Testis (tissue), 3 donors: ENCODE measurements around the gene MYOD1. TPM values are rescaled to one million over a fixed set of nuclear protein-coding genes. Genes with fewer than 3 reads are reported as not detected.

ENCODE experiments used
- DNase-seq: peaks from one replicate; pipeline ENCODE4 v3.0.0-alpha.2; 2019
- H3K27ac ChIP-seq, 2 donors: fragments of 200-600 bp; sonication (generic); one replicate each; pipeline ENCODE4 v1.5.1; 2019
- H3K27me3 ChIP-seq: fragments of 200-600 bp; sonication (generic); one replicate; pipeline ENCODE4 v1.5.1; 2019
- H3K36me3 ChIP-seq: fragments of 200-600 bp; sonication (generic); one replicate; pipeline ENCODE4 v1.5.1; 2017; ENCODE audit warnings: low read depth; ENCODE audit errors: missing control alignments
- H3K4me1 ChIP-seq: fragments of 200-600 bp; sonication (generic); one replicate; pipeline ENCODE4 v1.5.1; 2019
- H3K4me3 ChIP-seq, 2 donors: fragments of 200-600 bp; sonication (generic); one replicate each; pipeline ENCODE4 v1.5.1; 2017 to 2019
- H3K9me3 ChIP-seq: fragments of 200-600 bp; sonication (generic); one replicate; pipeline ENCODE4 v1.5.1; 2017
- POLR2A ChIP-seq: fragments of 450-650 bp; IDR thresholded peaks from one replicate; pipeline ENCODE4 v1.6.1; 2017; ENCODE audit warnings: antibody characterized with exemption, mild to moderate bottlenecking, moderate library complexity
- WGBS, 2 donors: methylation state at CpG; one replicate each; pipeline ENCODE4 v1.1.5; 2018; 5-methylcytosine and 5-hydroxymethylcytosine counted together
- intact Hi-C: fragments of 100-400 bp; cut with DNase I; formaldehyde crosslinking; loops from one replicate; pipeline ENCODE4 v1.15.1; 2023; ENCODE audit warnings: low total_unique reads
- polyA plus RNA-seq: library from polyadenylated mRNA; stranded (reverse); fragments of 350-450 nt; fragmentation: Illumina TruSeq; extraction: RNeasy Lipid Tissue Mini Kit (QIAGEN cat#74804); gene quantifications from one replicate; pipeline ENCODE4 v1.2.3, GENCODE V29; 2014; ENCODE audit warnings: low read depth, low replicate concordance; ENCODE audit not compliant: insufficient read depth
- total RNA-seq, 2 donors: library from RNA; depleted of rRNA; stranded (reverse); fragments of >200 nt; gene quantifications; one replicate each; pipeline ENCODE4 v1.2.3, GENCODE V29; 2016
- TF ChIP-seq, protein P1 (sequence below), 3 experiments: fragments of 450-650 bp in 2 of 3; fragments of 200-600 bp in 1 of 3; sonication (generic) in 1 of 3; IDR thresholded peaks; one replicate each; pipeline ENCODE4 v1.5.1; 2016 to 2019; ENCODE audit warnings: antibody characterized with exemption in 3 of 3, mild to moderate bottlenecking in 2 of 3, moderate library complexity in 1 of 3

Gene MYOD1
- total and polyA plus RNA-seq, 3 donors from 2014 or later, result 0.69 to 1.6 (median 1.4) TPM

DNA sequence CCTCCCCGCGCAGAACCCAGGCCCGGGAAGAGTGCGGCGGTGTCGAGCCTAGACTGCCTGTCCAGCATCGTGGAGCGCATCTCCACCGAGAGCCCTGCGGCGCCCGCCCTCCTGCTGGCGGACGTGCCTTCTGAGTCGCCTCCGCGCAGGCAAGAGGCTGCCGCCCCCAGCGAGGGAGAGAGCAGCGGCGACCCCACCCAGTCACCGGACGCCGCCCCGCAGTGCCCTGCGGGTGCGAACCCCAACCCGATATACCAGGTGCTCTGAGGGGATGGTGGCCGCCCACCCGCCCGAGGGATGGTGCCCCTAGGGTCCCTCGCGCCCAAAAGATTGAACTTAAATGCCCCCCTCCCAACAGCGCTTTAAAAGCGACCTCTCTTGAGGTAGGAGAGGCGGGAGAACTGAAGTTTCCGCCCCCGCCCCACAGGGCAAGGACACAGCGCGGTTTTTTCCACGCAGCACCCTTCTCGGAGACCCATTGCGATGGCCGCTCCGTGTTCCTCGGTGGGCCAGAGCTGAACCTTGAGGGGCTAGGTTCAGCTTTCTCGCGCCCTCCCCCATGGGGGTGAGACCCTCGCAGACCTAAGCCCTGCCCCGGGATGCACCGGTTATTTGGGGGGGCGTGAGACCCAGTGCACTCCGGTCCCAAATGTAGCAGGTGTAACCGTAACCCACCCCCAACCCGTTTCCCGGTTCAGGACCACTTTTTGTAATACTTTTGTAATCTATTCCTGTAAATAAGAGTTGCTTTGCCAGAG is 2.0 kb downstream of the MYOD1 start:
- H3K36me3 ChIP-seq, result no peaks in the 10 kb centered on the region
- H3K27me3 ChIP-seq, result no peaks in the 10 kb centered on the region
- TF ChIP-seq, protein P1, sequence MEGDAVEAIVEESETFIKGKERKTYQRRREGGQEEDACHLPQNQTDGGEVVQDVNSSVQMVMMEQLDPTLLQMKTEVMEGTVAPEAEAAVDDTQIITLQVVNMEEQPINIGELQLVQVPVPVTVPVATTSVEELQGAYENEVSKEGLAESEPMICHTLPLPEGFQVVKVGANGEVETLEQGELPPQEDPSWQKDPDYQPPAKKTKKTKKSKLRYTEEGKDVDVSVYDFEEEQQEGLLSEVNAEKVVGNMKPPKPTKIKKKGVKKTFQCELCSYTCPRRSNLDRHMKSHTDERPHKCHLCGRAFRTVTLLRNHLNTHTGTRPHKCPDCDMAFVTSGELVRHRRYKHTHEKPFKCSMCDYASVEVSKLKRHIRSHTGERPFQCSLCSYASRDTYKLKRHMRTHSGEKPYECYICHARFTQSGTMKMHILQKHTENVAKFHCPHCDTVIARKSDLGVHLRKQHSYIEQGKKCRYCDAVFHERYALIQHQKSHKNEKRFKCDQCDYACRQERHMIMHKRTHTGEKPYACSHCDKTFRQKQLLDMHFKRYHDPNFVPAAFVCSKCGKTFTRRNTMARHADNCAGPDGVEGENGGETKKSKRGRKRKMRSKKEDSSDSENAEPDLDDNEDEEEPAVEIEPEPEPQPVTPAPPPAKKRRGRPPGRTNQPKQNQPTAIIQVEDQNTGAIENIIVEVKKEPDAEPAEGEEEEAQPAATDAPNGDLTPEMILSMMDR (IDR thresholded peaks at IDR 0.05), result no peak
- TF ChIP-seq POLR2A, result no peak
- H3K9me3 ChIP-seq, result no peaks in the 10 kb centered on the region
- intact Hi-C loops, result no loop called here
- WGBS, 2 donors, result 5 to 6% methylated on average over 34 to 51 of the region's 56 CpGs
- H3K27ac ChIP-seq, result no peak overlapping the region
- no peak for DNase-seq
- H3K4me3 ChIP-seq, result peak overlapping the region in 1 of 2 donors; percentile 49
- H3K4me1 ChIP-seq, result peaks cover 6% of the 10 kb centered on the region

DNA sequence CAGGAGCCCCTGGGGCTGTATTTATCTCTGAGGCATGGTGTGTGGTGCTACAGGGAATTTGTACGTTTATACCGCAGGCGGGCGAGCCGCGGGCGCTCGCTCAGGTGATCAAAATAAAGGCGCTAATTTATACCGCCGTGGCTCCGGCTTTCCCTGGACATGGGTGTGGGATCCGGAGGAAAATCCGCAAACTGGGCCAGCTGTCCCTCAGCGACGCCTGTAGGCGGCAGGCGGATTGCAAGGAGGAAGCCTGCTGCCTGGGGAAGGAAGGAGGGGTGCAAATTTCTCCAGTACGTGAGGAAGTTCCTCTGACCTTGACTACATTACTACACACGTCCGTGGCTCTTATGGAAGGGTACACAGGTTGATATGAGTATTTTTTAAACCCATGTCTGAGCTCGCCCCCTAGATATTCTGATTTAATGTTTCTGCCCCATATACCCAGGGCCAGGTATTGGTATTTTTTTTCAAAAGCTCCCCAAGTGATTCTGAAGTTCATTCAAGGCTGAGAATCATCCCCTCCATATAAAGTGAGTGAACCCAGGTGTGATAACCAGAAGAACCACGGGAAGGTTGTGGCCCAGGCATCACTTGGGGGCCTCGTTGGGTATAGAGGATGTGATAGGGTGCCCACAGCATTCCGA is 2.8 kb downstream of the MYOD1 start:
- peaks cover 6% of the 10 kb centered on the region for H3K4me1 ChIP-seq
- TF ChIP-seq, protein P1 (IDR thresholded peaks at IDR 0.05), result no peak
- no peak for TF ChIP-seq POLR2A
- no peak overlapping the region for H3K4me3 ChIP-seq
- 11 to 17% methylated on average over 14 to 25 of the region's 25 CpGs for WGBS, 2 donors
- intact Hi-C loops, result no loop called here
- H3K27me3 ChIP-seq, result no peaks in the 10 kb centered on the region
- no peaks in the 10 kb centered on the region for H3K9me3 ChIP-seq
- no peaks in the 10 kb centered on the region for H3K36me3 ChIP-seq
- DNase-seq, result no peak
- no peak overlapping the region for H3K27ac ChIP-seq

DNA sequence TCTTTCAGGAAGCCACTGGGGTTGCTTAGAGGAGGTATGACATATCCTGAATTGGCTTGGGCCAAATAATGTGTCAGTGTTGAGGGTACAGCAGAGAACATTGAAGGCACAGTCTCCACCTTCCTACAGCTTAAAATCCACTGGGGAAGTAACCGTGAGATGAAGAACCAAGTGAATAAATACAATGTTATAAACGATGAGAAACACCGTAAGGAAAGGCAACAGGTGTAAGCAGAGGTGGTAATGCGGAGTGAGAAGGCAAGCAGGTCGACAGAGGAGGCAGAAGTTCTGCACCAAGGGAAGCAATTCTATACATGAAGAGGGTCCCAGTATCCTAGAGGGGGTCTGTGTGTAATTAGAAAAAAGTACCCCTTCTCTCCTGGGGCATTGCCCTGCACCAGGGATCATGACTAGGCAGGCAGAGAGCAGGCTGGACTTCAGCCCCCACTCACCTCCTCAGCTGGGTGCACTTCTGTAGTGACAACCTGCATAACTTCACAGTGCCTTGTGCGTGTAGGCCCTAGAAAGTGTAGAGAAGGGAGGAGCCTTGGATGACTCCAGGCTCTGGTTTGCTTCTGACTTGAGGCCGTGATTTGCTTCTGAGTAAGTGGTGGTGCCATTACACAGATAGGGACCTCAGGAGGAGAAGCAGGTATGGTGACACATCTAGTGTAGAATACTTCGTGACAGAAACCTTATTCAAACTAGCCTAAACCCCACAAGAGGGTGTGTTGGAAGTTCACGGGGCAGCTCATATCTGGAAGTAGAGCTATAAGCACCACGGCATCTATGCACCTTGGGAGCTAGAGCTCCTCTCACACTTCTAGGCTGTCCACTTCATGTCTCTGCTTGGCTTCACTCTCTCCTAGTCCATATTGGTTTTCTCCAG is 4.9 kb downstream of the MYOD1 start:
- Histone ChIP-seq H3K4me1 (peaks cover 6% of the 10 kb centered on the region), H3K36me3 (no peaks in the 10 kb centered on the region), H3K9me3 (no peaks in the 10 kb centered on the region), H3K4me3 (no peak overlapping the region), H3K27ac (no peak overlapping the region), H3K27me3 (no peaks in the 10 kb centered on the region)
- intact Hi-C loops, result no loop called here
- 77 to 78% methylated on average over 9 to 10 of the region's 10 CpGs for WGBS, 2 donors
- no peak for DNase-seq
- TF ChIP-seq, protein P1 (IDR thresholded peaks at IDR 0.05), result no peak
- no peak for TF ChIP-seq POLR2A

DNA sequence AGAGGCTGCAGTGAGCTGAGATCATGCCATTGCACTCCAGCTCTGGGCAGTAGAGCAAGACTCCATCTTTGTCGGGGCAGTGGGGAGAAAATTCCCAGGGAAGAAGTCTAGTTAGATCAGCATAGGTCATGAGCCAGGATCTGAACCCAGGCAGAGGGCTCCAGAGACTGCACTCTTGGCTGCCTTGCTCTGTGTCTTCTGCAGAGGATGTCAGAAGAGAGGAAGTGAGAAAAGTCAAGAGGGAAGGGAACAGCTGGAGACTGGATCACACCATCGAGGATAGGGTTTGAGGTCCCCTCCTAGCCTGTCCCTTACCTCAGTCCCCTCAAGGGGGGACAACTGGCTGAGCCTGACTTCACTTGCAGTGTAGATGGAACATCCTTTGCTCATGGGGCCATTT is 5.8 kb downstream of the MYOD1 start:
- intact Hi-C loops, result no loop called here
- H3K4me1 ChIP-seq, result peaks cover 6% of the 10 kb centered on the region
- H3K4me3 ChIP-seq, result no peak overlapping the region
- no peaks in the 10 kb centered on the region for H3K27me3 ChIP-seq
- no peak for DNase-seq
- no peaks in the 10 kb centered on the region for H3K36me3 ChIP-seq
- H3K9me3 ChIP-seq, result no peaks in the 10 kb centered on the region
- TF ChIP-seq POLR2A, result no peak
- TF ChIP-seq, protein P1 (IDR thresholded peaks at IDR 0.05), result no peak
- H3K27ac ChIP-seq, result no peak overlapping the region
- 81 to 84% methylated on average over 2 of the region's 2 CpGs for WGBS, 2 donors
